HG03469 (cell line): Measurements from ENCODE around the gene ACER1.
"Not testable (repeated sequence)": the region's sequence is repeated elsewhere in the genome, so short reads cannot be mapped to it uniquely, and the experiment has no call there.

Experiments
- ATAC-seq: cut with Tn5 transposase; IDR thresholded peaks from one replicate; pipeline ENCODE4 v1.9.1; 2021; ENCODE audit warnings: mild to moderate bottlenecking, moderate library complexity, moderate number of reproducible peaks; ENCODE audit not compliant: unreplicated experiment

ACER1 gene

DNA sequence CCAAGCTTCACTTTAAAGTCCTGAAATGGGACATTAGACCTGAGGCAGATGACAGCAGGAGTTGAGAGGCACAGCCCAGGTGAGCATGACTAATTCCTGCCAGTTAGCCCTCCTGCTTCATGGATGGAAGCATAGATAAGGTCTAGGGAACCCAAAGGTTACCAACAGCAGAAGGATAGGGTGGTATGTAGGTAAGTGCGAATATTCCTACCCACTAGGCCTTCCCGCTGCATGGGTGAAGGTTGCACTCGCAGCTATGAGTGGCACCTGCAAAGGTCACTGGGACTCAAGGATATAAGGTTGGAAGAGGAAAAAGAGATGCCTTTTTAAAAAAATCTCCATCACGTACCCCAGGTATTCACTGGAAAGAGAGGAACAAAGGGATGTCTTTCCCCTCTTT lies 41.4 kb downstream of the ACER1 start:
- ATAC-seq = no peak

DNA sequence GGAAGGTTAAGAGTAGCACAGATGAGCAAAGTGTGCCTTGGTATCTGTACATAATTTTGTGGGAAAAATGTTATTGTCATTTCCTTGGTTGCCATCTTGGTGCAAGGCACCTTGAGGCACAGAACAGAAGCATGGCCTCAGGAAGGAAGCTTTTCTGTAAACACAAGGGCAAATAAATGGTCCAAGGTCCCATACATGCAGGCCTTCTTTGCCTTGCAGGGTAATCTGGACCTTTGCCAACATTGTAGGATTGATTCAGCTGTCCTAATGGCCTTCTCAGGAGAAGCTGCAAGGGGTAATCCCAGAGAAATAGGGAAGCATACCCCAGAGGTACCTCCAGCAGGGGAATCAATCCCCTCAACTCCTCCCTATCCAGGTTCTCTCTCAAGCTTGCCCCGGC lies 44.7 kb downstream of the ACER1 start:
- no peak for ATAC-seq

DNA sequence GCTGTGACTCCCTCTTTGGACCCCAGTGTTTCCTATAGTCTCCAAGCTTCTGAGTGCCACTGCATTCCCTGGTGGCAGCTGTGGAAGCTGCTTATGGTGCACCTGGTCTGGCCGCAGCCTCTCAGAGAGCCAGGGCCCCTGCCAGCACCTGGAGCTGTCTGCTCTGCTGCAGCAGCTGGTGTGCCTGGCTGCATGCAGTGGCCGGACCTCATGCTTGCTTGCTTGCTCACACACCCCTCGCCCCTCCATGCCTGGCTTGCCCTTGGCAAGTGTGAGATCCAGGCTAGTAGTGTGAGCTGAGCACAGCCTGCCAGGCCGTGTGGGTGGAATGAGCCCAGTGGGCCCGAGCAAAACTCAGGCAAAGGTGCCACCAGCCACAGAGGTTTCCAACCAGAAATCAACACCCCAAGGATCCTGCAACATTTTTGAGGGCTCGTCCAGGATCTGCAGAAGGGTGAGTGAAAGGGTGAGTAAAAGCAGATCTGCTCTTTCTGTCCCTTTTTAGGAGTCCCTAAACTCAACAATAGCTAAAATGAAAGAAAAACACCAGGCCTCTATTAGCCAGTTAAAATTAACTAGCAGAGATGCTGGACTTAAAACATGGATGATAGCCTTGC lies 46.0 kb downstream of the ACER1 start:
- no peak for ATAC-seq

DNA sequence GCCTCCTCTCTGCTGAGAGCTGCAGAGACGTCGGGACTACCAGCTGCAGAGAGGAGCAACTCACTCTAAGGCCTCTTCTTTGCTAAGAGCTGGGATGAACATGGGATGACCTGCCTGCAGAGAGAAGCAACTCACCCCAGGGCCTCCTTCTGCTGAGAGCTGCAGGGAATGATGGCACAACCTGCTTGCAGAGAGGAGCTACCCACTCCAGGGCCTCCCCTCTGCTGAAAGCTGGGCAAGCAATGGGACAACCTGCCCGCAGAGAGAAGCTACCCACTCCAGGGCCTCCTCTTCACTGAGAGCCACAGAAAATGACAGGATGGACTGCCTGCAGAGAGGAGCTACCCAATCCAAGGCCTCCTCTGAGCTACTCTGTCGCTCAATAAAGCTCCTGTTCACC lies 46.7 kb downstream of the ACER1 start:
- ATAC-seq = no peak

DNA sequence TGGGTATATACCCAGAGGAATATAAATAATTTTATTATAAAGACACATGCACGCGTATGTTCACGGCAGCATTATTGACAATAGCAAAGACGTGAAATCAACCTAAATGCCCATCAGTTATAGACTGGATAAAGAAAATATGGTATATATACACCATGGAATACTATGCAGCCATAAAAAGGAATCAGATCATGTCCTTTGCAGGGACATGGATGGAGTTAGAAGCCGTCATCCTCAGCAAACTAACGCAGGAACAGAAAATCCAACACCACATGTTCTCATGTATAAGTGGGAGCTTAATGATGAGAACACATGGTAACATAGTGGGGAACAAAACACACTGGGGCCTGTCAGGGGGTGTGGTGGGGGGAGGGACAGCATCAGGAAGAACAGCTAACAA lies 51.0 kb downstream of the ACER1 start:
- not testable (repeated sequence) for ATAC-seq

DNA sequence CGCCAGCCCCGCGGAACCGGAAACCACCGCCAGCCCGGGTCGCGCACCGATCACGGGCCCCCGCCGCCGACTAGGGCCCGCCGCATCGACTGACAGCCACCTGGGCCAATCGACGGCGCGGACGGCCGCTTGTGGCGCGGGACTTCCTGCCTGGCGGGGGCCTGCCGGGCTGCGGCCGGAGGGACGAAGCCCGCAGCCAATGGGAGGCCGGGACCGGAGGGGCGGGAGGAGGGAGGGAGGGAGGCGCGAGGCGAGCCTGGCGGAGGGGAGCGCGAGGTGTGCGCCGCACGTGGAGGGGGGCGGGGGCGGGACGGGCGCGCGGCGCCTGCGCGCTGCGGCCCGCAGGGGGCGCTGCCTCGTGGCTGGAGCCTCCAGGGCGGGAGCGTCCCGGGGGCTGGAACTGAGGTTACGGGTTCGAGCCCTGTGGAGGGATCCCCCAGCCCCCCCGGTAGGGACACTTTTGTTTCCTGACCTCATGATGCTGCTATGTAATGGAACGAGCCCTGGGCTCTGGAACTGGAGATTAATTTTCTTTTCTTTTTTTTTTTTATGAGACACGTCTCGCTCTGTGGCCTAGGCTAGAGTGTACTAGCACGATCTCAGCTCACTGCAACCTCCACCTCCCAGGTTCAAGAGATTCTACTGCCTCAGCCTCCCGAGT lies 53.4 kb downstream of the ACER1 start, which contains the start of gene MLLT1:
MLLT1 (minus strand) TSS at position 45 of the 661 bp plus-strand sequence. CDS start 191 bp downstream, outside the sequence.
- ATAC-seq = peak; percentile 78

DNA sequence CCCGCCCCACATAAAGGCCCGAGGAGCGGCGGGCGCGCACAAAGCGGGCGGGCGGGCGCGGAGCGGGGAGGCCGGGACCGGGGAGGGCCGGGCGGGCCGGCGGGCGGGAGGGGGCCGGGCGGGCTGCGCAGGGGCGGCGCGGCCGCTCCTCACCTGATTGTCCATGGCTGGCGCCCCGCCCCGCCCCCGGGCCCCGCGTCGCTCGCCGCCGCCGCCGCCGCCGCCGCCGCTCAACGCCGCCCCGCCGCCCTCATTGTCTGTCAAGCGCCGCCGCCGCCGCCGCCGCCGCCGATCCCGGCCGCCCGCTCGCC lies 53.8 kb downstream of the ACER1 start:
- no peak for ATAC-seq

DNA sequence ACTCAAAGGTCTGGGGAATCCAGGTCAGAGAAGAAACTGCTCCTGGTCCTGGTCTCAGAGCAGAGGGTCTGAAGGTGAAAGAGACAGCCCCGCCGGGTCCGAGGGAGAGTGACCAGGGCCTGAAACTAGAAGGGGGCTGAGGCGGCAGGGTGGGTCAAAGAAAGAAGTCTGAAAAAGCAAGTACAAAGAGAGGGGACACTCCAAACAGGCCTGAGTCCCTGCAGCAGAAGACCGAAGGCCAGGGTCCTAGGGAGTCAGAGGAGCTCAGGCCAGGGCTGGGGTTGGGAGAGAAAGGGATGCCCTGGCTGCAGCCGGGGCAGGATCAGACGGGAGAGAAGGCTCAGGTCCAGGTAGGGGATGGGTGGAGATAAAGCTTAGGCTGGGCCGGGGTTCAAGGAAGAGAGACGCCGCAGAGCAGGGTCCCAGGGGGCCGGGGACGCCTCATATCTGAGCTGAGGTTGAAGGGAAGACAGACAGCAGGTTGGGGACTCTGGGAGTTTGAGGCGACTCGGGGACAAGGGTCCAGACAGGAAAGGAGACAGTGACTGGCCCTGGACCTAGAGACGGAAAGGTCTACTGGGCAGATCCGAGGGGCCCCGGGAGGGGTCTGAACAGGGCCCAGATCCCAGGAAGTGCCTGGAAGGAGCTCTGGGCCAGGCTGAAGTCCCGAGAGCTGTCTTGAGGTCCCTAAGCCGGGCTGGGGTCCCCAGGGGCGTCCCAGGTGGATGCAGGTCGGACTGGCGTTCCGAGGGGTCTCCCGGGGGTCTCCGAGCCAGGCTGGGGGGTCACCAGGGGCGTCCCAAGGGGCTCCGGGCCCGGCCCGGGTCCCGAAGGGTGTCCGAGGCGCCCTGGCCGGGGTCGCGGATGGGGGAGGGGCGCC lies 54.4 kb downstream of the ACER1 start:
- no peak for ATAC-seq

DNA sequence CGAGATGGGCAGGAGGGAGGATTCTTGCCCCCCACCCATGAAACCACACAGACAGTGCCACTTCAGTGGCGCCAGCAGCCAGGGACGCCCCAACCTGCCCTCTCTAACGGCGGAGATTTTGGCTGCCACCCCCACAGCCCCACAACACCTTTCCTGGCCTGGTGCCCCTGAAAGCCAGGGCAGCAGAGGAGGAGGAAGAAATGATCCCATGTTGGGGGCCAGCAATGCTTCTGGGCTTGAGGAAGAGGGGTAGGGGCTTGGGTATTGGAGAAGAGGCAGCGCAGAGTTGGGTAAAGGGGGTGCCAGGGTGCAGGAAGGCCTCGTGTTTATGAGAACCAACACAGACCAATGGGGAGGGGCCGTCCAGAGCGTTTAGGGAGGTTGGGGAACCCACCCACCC lies 55.4 kb downstream of the ACER1 start:
- ATAC-seq = no peak

DNA sequence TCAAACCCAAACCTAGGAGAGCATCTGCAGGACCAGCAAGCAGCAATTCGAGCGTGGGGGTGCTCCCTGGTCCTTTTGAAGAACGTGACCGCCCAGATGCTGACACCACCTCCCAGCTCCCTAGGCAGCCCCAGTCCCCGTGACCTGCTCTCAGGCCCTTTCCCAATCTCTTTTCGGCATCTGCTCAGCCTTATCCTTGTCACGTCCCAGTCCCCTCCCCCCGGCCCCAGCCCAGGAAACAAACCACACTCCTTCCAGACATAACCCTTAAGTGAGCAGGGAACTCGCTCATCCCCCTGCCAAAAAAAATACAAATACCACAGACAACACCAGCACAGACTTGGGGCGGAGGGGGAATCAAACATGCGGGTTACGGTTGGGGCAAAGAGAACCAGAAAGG lies 57.0 kb downstream of the ACER1 start:
- no peak for ATAC-seq

DNA sequence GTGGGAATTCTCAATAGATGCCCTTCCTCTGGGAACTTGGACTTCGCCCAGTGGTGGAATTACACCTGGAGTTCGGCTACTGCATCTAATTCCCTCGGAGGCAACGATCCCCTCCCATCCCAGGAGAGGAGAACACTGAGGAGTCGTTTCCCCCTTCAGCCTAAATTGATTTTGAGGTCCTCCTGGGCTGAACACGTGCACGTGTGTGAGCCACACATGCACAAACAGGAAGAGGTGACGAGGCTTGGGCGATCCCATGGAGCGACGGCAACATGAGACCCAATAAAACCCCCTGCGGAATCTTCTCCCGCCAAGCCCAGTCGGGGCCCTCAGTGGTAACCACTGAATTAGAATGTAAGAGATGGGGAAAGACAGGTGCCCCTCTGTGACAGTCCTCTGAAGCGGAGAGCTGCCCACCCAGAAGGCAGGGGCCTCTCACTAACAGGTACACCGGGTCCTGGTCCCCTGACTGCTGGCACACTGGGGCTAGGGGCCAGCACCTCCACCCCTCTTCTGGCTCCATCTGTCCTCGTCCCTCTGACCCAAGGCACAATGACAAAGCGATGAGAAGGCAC lies 58.2 kb downstream of the ACER1 start:
- ATAC-seq = no peak

DNA sequence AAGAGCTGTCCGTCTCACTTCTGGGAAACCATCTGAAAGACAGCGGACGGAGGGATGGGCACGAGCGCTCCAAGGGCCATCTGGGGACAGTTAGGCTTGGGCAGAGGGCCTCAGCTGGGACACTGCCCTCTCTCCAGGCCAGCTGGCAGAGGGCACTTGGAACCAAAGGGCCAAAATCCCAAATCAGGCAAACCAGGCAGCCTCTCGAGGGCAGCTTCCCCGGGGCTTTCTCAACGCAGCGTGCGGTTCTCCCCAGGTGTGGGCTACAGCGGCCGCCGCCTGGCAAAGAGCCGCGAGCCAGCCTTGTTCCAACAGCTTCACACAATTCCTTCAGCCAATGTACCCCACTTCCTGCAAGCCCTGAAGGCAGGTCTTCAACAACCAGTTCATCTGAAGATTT lies 58.7 kb downstream of the ACER1 start:
- ATAC-seq = no peak

DNA sequence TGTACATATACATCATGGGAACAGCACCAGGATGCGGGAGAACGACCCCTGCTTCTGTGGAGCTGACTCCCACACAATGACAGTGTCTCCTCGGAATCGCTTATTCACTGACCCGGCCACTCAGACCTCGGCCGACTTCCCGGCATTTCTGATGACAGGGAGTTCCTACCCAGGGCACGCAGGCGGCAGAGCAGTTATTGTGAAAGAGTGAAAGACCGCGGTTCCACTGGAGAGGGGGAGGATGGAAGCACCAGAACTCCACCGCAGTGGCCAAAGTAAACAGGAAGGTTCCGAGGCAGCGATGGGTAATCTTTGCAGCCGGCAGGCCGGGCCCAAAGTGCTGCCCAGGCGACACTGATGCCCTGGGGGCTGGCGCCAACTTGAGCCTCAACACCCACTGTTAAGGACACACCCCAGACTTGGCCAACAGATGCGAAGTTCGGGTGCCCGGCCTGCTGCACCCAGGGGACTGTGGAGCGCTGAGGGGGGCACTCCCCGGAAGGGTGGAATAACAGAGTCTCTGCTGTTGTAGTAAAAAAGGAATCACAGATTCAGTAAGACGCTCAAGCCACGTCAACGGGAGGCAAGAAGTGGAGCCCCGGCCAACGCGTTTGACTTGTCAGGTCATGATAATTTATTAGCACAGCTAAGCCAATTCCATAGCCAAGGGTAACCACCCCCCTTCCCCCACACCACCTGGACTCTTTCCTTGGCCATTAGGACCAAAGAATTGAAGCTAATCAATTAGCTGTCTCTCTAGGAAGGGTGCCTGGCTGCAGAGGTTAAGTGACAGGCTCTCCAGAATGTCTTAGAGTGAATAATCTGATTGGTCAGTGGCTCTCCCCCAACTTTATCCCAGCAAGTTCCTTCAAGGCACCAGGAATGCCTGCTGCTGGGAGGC lies 59.5 kb downstream of the ACER1 start:
- ATAC-seq = no peak

DNA sequence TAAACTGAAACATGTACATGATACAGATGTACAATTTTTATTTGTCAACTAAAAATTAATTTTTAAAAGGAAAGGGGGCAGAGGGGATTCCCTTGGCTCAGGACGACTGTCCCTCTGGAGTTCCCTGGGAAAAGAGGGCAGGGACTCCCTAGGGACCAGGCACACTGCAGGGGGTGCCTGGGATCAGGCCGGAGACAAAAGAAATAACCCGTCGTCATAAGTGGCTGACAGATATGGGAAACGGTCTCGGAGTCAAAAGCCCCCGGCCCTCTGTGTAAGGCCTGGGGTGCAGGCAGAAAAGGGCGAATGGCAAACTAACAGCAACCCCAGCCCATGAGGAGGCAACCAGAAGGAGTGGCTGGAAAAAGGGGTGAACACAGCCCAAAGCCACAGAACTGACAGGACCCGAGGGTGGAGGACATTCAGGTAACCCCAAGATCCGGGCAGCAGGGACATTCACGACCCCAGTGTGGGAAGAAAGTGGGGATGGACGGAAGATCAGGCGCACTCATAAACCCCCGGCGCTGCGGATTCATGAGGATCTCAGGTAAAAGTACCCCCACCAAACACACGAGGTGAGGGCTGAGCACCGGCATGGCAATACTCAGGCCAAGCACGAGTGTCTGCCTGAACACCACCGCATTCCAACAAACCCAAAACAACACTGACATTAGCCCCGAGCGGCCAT lies 60.4 kb downstream of the ACER1 start:
- ATAC-seq = no peak

DNA sequence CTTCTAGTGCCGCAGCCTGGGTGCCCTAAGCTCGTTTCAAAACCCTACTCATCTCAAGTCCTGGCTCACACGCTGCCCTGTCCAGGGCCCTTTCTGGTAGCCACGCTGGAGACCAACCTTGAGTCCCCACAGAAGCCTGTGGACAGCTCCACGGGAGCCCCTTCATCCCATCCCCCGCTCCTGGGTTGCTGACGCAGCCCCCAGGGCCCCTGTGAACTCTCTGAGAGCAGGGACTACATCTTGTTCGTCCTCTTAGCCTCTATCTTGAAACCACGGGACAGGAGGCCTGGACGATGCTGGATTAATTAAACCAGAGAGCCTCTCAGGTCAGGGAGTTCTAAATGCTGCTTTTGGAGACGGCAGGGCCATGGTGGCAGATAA lies 61.0 kb downstream of the ACER1 start:
- ATAC-seq = no peak

DNA sequence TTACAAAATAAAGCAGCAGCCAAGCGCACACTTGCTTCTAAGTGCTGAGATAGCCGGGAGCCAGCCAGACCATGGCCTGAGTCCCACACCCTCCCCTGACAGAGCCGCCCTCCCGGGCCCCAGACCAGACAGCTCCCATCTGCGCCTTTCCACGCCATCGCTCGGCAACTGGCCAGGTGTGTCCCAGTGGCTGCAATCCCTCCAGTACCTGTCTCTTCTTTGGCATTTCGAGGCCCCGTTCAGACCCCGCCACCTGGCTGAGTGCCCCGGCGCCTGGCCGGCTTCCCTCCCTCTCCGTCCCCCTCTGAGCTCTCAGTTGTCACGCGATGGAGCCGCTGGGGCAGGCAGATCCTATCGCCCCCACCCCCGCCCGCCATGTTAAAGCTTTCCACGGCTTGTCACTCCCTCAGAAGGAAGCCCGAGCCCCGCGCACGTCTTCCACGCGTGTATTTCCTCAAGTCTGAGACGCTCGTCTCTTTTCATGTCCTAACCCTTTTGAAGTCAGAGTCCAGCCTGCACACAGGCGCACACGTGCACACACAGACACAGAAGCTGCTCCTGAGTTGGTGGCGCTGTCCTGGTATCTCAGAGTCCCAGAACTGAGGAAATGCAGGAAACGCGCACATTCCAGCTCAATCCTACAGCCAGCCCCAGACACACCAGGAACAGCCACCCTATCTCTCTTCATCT lies 61.5 kb downstream of the ACER1 start:
- ATAC-seq = no peak

DNA sequence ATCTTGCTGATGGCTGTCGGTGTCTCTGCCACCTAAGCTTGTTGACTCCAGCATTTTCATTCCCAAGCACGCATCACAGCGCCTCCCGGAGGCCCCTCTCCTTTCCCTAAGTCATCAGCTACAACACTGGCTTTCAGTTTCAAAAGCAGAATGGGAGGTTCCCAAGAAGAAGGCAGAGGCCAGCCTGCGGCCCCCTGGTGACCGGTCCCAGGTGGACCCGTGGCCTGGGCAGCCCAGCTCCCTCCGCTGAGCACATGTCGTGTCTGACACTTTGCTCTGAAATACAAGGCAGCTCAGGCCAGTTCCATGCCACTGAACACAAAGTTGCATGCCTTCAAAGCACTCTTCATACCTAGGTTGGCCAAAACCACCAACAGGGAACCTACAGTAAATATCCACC lies 62.2 kb downstream of the ACER1 start:
- ATAC-seq = no peak

DNA sequence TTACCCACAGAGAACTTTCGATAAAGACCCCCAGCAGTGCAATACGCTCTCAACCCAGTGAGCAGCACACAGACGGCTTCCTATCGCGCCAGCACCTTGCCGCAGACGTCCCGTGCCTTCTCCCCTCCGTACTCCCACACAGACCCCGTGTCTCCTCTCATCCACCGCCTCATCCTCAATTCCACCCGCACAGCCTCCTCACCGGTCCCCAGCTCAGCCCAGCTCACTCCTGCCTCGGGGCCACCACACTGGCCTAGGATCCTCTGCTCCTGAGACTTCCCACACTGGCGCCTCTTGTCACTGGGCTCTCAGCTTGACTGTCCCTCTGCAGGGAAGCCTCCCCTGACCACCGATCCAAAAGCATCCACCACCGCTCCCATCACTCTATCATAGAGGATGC lies 62.6 kb downstream of the ACER1 start:
- no peak for ATAC-seq

DNA sequence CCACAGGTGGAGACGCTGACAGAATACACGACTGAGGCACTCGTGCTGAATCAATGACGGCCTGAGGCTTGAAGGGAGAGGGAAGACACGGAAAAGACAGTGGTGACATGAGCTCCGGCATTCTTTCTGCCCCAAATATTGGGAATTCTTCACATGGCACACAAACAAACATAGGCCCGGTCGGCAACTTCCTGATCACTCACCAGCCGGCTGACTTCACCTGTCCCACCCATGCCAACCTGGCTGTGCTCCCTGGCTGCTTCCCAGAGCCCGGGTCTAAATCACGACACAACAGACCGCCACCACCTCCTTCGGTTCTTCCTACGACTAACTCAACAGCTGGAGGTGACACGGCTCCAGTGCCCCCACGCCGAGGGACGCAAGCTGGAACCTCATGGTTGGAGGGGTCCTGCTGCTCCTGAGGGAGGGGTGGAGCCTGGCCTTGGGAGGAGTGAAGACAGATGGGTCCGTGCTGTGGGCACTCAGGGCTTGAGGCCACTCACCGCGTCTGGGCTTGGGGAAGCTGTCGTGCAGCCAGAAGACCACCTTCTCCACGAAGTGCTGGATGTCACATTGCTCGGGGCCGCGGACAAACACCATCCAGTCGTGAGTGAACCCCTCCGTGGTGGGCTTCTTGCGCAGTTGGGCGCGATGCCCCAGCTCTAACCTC lies 63.2 kb downstream of the ACER1 start:
- no peak for ATAC-seq
